IPS-18c (cell line): ENCODE data around the gene ADCY6.

Source experiments
- H3K4me3 ChIP-seq: 2 replicates; pipeline ENCODE4 v1.7.0; 2013; ENCODE audit warnings: low read depth, mild to moderate bottlenecking, low read length, moderate library complexity; ENCODE audit not compliant: insufficient read depth
- H3K9me3 ChIP-seq: one replicate; pipeline ENCODE4 v1.6.1; 2013; ENCODE audit warnings: mild to moderate bottlenecking, low read length, moderate library complexity; ENCODE audit not compliant: control insufficient read depth, insufficient read depth

Gene ADCY6

DNA sequence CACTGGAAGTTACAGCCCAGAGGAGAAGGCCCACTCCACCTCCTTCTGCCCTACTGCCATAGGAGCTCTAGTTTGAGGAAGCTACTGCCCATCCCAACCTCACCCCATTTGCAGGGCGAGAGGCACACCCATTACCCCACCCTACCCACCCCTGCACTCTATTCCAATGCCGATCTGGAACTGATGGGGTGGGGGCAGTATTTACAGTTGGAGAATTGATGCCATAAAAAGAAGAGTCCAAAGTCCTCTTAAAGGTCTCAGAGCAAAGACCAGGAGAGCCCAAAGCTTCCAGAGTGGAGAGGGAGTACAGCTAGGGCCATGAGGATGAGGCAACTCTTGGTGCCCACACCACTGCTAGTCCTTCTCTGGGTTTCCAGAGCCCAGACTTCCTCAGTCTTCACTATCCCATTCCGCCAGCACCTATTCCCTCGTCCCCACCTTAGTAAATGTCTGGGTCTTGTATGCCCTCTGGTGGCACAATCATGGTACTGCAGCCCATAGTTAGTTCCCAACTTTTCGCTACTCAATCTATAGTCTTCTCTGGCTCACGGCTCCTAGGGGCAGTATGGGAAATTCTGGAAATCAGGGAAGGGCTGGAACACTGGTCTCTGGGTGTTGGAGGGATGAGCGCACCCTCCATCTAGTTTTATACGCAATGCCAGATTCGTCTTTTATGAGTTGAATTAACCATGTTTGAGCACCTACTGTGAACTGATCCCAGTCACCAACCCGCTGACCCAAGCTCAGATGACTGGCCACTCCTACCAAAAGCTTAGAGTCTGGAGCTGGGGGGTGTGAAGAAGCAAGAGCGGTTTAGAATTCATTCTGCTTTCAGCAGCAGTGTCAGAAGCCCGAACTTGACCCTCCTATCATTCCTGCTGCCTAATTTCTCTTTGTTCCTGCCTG is 6.9 kb upstream of the ADCY6 start:
- Histone ChIP-seq H3K9me3 (no peaks in the 10 kb centered on the region), H3K4me3 (no peak overlapping the region)

DNA sequence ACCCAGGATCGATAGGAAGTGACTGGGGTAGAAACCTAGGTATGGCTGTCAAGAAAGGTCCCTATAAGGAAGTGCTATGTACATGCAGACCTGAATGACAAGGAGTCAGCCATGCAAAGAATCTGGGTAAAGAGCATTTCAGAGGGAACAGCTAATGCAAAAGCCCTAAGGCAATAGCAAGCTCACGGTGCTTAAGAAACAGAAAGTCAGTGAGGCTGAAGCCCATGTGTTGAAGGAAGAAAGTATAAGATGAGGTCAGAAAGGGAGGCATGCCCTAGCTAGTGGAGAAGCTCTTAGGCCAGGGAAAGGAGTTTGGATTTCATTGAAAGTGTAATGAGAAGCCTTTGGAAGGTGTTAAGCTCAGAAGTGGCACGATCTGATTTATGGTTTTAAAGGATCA is 6.0 kb upstream of the ADCY6 start:
- no peaks in the 10 kb centered on the region for H3K9me3 ChIP-seq

DNA sequence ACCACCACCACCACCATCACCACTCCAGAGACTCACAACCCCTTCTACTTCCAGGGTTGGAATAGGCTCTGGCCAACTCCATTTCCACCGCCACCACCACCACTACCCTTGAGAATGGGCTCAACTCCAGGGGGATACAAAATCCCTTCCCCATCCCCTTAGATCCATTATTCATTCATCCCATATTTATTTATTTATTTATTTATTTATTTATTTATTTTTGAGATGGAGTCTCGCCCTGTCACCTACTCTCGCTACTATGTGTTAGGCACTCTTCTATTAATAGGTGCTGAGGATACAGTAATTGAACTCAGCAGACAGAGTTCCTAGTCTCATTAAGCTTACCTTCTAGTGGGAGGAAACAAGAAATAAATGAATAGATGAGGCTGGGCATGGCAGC is 4.8 kb upstream of the ADCY6 start:
- Histone ChIP-seq H3K9me3 (no peaks in the 10 kb centered on the region), H3K4me3 (no peak overlapping the region)

More for the DNA sequence above, 6.0 kb upstream of the ADCY6 start:
- H3K4me3 ChIP-seq = no peak overlapping the region

DNA sequence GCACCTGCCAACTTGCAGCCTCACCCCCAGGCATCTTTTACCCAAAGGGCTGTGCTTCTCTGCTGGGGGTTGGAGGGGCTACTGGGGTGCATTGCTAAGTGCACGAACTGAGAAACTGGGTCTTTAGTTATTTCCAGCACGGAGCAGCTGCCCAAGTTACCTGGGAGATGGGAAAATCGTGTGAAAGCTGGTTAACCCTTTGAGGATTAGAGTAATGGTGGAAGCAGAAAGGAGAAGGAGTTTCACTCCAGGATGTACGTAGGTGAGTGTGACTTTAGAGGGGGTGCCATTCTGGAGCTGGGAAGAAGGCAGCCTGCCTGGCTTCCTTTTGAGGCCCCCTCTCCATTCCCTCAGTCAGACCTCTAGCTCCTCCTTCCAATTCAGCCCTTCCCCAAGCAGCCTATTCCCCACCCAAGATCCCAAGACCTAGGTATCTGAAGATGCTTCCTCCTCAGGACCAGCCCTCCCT is 1.0 kb upstream of the ADCY6 start:
- H3K4me3 ChIP-seq = peak overlapping the region; percentile 73

DNA sequence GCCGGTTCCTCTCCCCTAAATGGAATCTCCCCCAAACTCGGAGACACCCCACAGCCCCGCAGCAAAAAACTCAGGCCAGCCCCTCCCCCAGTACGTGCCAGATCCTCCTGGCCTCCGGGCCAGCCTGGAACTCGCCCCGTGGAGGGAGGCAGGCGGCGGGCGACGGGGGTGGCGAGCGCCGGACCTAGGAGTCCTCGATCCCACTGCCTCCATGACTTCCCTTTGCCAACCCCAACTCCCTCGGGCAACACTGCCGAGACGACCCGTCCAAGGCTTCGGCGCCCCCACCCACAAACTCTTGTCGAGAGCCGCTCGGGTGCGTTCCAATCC is 400 bp downstream of the ADCY6 start:
- peak overlapping the region; percentile 73 for H3K4me3 ChIP-seq

More for the DNA sequence above, 1.0 kb upstream of the ADCY6 start:
- no peaks in the 10 kb centered on the region for H3K9me3 ChIP-seq

DNA sequence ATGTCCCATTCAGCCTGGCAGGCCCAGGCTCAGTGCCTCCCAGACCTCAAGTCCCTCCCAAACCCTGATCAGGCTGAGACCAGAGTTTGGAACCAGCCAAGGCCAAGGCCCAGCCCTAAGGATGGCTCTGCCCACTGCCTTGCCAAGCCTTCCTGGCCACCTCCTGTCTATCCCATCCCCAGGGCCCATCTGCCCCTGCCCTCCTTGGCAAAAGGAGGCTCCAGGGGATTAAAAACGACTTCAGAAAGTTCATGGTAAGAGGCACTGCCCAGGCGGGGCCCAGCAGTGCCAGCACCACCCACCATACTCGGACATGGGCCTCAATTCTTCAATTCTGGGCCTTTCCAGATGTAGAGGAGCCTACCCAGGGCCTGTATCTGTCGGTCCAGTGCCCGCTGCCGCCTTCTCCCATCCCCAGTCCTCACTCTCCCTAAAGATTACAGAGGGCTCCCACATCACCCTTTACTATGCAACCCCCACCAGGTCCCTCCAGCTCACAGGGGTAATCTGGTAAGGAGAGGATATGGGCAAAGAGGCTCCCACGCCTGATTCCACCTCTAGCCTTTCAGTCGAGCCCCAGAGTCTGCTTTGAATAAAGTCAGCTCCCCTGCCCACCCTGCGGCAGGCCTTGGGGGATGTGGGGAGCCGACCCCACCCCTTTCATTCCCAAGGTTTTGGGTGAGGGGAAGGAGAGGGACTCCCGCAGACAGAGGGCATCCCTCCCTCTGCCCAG is 932 bp downstream of the ADCY6 start:
- Histone ChIP-seq H3K4me3 (peak overlapping the region; percentile 73), H3K9me3 (peaks cover 2% of the 10 kb centered on the region)

More for the DNA sequence above, 400 bp downstream of the ADCY6 start:
- no peaks in the 10 kb centered on the region for H3K9me3 ChIP-seq

DNA sequence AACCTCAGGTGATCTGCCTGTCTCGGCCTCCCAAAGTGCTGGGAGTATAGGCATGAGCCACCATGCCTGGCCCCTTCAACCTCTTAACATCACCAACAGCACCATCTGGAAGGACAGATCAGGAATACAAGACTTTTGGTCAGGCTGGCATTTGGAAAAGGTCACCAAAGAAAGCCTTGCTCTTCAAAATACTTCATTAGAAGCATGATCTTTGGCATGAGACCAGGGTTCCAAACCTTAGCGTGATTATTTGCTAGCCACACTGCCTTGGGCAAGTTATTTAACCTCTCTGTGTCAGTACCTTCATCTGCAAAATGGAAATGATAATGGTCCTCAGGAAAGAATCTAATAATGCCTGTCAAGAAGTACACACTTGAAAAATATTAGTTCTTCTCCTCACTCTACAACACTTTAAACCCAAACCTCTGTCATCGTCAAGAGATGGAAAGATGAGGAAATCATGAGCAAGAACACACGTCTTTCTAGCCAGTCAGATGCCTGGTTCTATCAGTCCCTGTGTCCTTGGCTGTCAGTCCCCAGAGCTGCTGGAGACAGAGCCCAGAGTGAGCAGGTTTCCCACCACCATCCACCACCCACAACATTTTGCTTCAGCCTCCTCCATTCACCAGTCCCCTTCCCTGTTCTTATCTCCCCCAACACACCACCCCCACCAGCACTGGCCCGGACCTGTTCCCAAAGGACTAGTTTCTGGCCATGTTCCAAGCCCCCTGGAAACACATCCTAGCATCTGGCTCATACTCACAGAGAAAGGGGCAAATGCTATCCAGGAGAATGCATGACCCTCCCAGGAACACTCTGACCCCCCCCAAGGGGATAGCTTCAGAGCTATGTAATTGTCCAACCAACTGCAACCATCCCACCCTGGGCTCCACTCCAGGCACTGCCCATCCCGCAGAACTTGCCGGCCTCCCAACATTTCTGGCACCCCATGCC is 2.0 kb downstream of the ADCY6 start:
- H3K9me3 ChIP-seq = peaks cover 2% of the 10 kb centered on the region
- H3K4me3 ChIP-seq = no peak overlapping the region

DNA sequence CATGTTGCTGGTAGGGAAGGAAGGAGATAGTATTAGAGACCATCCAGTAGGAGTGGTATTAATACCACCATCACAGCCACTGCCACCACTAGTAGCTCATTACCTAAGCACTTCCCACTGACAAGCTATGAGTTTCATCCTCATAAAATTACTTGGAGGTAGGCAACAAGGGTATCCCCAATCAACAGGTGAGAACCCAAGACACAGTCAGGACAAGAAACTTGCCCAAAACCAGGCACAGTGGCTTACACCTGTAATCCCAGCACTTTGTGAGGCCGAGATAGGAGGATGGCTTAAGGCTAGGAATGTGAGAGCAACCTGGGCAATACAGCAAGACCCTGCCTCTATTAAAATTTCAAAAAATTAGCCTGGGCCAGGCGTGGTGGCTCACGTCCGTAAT is 5.5 kb downstream of the ADCY6 start:
- peaks cover 2% of the 10 kb centered on the region for H3K9me3 ChIP-seq
- no peak overlapping the region for H3K4me3 ChIP-seq

DNA sequence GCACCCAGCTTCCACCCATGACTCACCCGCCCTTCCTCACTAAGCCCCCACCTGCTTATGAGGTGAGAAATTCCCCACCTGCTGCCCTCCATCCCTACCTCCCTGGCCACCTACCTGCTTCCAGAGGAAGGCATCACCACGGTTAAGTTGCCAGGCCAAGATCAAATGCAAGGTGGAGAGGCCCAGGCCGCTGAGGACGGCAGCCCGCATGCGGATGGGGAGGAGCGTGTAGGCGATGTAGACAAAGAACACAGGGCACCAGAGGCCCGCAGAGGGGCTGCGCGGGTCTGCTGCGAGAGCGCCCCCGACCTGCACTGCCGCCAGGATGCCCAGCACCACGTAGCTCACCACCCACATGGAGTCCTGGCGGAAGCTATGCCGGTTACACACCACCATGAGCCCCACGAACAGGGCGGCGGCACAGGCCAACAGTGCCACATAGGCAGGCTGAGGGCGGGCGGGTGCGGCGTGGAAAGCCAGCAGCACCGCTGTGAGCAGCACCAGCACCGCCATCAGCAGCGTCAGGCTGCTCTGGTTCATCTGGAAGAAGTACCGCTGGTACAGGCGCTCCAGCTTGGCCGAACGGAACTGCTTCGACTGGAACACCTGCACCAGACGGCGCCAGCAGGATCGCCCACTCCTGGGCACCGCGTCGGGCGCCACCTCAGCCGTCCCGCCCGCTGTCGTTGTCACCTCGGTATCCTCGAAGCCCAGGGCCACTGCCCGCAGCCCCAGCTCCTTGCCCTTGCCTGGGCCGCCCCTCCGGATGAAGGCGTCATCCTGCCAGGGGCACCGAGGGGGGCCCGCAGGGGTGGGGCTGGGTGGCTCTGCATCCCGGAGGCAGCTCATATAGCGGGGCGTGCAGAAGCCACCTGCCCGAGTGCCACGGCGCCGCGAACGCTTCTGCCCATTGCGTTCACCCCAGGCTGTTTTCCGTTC is 6.2 kb downstream of the ADCY6 start:
- Histone ChIP-seq H3K4me3 (no peak overlapping the region), H3K9me3 (peaks cover 2% of the 10 kb centered on the region)

DNA sequence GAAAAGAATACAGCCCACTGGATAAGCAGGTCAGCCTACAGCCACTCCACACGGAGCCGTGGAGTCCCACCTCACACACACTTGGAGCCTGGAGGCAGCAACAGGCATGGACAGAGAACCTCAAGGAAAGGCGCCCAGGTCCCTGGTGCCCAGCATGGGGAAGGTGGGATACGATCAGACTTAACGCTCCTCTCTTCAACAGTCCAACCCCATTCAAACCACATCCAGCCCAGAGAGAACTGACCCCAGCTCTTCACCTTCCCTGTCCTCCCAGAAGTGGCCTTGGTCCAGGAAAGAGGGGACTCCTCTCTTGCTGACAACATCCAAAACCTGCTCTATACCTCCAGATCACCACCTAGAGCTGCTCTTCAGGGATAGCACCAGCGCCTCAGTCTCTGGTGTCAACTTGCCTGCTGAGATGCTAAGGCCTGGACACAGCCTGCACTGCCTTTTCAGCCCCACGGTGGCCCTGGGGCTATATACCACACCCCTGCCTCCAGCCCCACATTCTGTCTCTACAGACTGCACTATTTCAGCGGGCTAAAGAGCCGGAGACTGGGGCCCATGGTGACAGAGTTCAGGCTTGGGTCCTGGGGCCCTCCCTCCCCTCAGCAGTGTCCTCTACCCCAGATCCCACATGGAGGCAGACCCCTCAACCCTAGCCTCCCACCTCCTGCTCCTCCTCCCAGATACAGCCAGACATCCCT is 7.0 kb downstream of the ADCY6 start:
- Histone ChIP-seq H3K9me3 (peaks cover 2% of the 10 kb centered on the region), H3K4me3 (no peak overlapping the region)

DNA sequence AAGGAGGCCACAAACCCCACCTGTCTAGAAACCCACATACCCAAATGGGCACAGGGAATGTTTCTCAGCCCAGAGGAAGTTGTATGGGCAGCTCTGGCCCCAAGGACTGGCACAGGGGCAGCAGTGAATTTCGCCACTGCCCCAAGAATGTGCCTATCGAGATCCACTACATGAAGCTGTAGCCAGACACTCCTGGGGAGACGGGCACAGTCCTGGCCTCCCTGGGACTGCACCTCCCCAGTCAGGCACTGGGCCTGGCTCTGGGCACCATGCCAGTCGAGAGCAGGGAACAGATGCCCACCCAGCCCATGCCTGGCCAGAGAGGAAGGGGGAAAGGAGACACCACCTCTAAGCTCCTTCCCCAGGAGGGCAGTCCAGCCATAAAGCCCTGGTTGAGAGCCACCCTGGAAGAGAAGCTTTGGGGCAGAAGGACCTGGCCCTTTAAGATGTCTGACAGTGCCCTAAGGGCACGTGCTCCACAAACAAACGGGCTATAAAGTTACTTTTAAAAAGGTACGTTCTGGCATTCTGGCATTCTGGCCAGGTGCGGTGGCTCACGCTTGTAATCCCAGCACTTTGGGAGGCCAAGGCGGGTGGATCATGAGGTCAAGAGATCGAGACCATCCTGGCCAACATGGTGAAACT is 8.4 kb downstream of the ADCY6 start:
- no peak overlapping the region for H3K4me3 ChIP-seq
- H3K9me3 ChIP-seq = peaks cover 2% of the 10 kb centered on the region

DNA sequence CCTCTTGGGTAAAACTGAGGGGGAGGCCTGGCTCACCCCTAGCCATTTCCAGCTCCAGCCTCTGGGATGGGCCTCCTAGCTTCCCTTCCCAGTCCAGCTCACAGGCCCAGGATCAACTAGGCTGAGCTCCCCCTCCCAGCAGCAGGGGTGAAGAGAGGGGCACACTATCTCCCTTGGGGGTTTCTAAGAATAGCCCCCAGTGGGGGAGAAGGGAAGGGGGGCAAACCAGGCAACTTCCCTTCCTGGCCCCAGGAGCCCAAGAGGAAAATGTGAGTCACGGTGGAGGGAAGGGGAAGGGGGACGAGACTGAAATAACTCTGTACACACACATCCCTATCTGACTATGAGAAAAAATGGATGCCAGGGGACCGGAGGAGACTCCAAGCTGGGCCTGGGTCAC is 9.0 kb downstream of the ADCY6 start:
- H3K4me3 ChIP-seq = no peak overlapping the region
- H3K9me3 ChIP-seq = peaks cover 2% of the 10 kb centered on the region

DNA sequence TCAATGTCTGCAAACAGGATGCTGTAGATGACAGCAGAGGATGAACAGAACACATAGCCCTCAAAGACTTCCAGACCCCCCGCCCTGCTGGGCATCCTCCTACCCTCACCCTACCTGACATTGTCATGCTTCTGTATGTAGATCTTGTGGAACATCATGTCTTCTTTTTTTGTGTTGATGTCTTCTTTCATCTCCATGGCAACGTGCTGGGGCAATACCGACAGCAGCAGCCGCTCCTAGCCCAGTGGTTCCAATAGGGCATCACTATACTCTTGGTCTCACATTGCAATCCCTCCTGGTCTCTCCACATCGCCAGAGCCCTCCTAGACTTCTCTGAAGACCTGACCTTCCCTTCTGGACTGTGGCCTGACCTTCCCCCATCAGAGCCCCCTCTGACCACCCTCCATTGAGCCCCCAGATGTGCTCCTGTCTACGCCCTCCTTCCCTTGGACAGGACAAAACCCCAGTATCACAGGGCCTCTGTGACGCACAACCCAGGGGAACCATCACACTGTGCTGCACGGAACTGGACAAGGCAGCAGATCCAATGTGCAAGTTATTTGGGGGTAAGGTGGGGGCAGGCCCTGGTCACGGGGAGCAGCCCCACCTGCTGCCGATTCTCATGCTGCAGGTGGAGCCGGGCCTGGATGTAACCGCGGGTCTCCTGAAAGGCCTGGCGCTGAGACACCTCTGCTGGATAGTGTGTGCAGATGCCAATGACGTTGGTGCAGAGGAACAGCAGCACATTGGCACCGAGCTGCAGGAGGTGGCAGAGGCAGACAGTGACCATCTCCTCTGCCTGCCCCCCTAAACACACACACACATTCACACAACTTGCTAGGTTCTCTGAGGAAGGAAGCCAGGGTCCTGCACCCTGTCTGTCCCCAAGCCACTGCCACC is 11.1 kb downstream of the ADCY6 start:
- Histone ChIP-seq H3K4me3 (no peak overlapping the region; the same call in 1 of the 2 replicates), H3K9me3 (no peaks in the 10 kb centered on the region)

DNA sequence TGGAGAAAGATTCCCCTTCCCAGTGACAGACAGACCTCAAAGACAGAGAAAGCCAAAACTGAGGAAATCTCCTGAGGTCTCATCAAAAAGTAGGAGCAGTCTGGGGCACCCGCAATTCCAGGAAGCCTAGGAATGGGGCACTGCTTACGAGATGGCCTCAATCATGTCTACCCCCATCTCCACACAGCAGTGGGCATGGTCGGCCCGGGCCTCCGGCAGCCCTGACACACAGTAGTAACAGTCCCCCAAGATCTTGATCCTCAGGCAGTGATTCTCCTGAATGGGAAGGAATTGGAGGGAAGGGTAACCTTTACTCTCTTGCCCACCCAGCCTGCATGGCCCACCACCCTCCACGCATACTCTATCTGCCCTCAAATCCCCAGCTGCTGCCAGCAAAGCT is 11.9 kb downstream of the ADCY6 start:
- Histone ChIP-seq H3K4me3 (no peak overlapping the region), H3K9me3 (no peaks in the 10 kb centered on the region)
